ENCODE measurements around the gene FLRT2.

The FLRT2 gene, protein sequence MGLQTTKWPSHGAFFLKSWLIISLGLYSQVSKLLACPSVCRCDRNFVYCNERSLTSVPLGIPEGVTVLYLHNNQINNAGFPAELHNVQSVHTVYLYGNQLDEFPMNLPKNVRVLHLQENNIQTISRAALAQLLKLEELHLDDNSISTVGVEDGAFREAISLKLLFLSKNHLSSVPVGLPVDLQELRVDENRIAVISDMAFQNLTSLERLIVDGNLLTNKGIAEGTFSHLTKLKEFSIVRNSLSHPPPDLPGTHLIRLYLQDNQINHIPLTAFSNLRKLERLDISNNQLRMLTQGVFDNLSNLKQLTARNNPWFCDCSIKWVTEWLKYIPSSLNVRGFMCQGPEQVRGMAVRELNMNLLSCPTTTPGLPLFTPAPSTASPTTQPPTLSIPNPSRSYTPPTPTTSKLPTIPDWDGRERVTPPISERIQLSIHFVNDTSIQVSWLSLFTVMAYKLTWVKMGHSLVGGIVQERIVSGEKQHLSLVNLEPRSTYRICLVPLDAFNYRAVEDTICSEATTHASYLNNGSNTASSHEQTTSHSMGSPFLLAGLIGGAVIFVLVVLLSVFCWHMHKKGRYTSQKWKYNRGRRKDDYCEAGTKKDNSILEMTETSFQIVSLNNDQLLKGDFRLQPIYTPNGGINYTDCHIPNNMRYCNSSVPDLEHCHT

DNA sequence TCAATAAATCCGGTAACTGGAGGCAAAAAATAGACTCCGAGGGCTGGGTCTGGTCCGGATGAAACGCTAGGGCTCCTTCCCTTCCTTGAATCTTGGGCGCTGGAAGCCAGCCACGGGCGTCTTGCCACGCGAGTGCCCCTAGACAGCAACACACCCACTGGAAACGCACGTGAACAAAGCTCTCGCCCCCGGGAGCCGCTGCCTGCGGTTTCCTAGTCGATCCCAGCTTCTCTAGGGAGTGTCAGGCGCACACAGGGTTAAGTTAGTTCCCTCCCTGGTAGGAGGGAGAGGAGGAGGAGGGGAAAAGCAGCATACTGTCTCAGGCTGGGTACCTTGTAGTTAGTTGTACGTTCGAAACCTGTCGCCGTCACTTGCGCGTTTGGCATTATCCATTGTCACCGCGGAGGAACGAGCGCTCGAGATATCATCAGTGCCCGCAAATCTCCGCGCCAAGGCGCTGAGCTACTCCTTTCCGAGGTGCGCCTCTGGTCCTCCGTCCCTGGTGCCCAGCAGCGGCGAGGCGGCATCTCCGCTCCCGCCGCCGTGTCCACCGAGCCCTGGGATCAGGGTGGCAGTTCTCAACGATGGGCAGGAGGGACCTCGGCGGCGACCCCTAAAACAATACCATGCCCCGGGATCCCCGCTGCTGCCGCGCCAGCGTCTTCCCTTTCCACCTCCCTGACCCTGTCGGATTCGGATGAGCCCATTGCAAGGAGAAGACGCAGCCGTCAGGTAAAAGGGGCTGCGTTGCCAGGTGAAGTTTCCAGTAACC is at the start of gene FLRT2:
TSS of gene FLRT2 (plus strand) at position 342 of the 772 bp plus-strand sequence. CDS start 91,371 bp downstream, outside the sequence.
- DNase-seq, result peak; percentile 68
- H3K4me3 ChIP-seq (ENCODE audit: low read depth, low read length), result peak within 1 kb of the TSS; percentile 77
- H3K27ac ChIP-seq, result peak within 1 kb of the TSS; percentile 93
- in situ Hi-C loops (cut with HindIII; ENCODE audit: low pct_ligation_motif_present, low sequenced_read_pairs), result no loop called here
- no peaks in the 10 kb centered on the region for H3K27me3 ChIP-seq (replicated peaks)
- H3K36me3 ChIP-seq (replicated peaks), result no peaks in the 10 kb centered on the region
- TF ChIP-seq, protein P1, sequence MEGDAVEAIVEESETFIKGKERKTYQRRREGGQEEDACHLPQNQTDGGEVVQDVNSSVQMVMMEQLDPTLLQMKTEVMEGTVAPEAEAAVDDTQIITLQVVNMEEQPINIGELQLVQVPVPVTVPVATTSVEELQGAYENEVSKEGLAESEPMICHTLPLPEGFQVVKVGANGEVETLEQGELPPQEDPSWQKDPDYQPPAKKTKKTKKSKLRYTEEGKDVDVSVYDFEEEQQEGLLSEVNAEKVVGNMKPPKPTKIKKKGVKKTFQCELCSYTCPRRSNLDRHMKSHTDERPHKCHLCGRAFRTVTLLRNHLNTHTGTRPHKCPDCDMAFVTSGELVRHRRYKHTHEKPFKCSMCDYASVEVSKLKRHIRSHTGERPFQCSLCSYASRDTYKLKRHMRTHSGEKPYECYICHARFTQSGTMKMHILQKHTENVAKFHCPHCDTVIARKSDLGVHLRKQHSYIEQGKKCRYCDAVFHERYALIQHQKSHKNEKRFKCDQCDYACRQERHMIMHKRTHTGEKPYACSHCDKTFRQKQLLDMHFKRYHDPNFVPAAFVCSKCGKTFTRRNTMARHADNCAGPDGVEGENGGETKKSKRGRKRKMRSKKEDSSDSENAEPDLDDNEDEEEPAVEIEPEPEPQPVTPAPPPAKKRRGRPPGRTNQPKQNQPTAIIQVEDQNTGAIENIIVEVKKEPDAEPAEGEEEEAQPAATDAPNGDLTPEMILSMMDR (IDR thresholded peaks at IDR 0.05; ENCODE audit: low read depth, low read length, missing control alignments), result no peak

DNA sequence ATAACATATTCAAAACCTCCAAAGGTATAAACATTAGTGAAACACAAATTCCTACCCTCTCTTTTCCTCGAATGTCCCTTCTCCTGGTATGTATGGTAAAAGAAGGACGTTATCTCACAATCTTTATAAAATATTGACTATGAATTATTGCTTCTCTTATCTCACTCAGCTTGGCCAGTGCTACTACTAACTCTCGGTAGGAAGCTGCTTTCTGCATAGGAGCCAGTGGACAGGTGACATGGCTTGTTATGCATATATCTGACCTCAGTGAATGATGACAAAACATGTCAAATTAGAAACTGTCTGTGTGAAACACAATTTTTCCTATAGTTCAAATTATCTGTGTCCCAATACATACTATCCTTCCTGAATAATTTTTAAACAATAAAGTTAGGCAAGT is 48.5 kb upstream of the FLRT2 start:
- in situ Hi-C loops (cut with HindIII; ENCODE audit: low pct_ligation_motif_present, low sequenced_read_pairs), result no loop called here
- Histone ChIP-seq H3K4me3 (ENCODE audit: low read depth, low read length) (no peak overlapping the region), H3K27me3 (replicated peaks) (no peaks in the 10 kb centered on the region), H3K27ac (no peak overlapping the region), H3K36me3 (replicated peaks) (no peaks in the 10 kb centered on the region)
- DNase-seq, result no peak
- TF ChIP-seq, protein P1 (IDR thresholded peaks at IDR 0.05; ENCODE audit: low read depth, low read length, missing control alignments), result no peak

DNA sequence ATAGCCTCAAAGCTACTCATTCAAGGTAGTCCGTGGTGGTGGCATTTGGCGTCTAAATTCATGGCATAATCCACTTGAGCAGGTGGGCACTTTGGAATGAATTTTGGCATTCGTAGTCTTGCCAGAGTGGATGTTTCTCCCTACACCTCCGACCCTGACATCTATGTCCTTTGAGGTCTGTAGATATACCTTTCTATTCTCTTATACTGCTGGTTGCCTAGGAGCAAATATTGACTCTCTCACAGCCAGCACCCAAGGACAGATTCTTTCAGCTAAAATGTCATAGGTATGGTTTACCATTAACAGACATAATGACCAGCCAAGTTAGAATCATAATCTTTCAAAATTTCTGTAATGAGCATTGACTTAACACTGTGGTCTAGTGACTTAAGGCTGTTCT is 47.4 kb upstream of the FLRT2 start:
- no peak for DNase-seq
- H3K36me3 ChIP-seq (replicated peaks), result no peaks in the 10 kb centered on the region
- no peak overlapping the region for H3K27ac ChIP-seq
- TF ChIP-seq, protein P1 (IDR thresholded peaks at IDR 0.05; ENCODE audit: low read depth, low read length, missing control alignments), result no peak
- no peak overlapping the region for H3K4me3 ChIP-seq (ENCODE audit: low read depth, low read length)
- in situ Hi-C loops (cut with HindIII; ENCODE audit: low pct_ligation_motif_present, low sequenced_read_pairs), result no loop called here
- no peaks in the 10 kb centered on the region for H3K27me3 ChIP-seq (replicated peaks)

DNA sequence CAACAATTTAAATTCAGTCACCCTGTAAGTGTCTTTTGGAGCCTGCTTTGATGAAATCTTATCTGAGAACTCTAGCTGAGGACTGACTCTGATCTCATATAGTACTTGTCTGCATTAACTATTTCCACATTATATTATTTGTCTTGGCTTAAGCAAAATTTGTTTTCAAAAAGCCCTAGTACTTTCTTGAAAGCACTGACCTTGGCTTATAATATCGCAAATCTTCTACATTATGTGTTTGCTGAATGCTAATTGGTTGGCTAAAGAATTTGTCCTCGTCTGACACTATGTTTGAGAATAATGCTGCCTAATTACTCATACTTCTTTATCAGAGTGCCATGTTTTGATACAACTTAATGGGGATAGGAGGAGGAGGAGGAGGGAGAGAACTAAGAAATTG is 46.9 kb upstream of the FLRT2 start:
- Histone ChIP-seq H3K4me3 (ENCODE audit: low read depth, low read length) (no peak overlapping the region), H3K27me3 (replicated peaks) (no peaks in the 10 kb centered on the region), H3K27ac (no peak overlapping the region), H3K36me3 (replicated peaks) (no peaks in the 10 kb centered on the region)
- in situ Hi-C loops (cut with HindIII; ENCODE audit: low pct_ligation_motif_present, low sequenced_read_pairs), result no loop called here
- DNase-seq, result no peak
- TF ChIP-seq, protein P1 (IDR thresholded peaks at IDR 0.05; ENCODE audit: low read depth, low read length, missing control alignments), result no peak

DNA sequence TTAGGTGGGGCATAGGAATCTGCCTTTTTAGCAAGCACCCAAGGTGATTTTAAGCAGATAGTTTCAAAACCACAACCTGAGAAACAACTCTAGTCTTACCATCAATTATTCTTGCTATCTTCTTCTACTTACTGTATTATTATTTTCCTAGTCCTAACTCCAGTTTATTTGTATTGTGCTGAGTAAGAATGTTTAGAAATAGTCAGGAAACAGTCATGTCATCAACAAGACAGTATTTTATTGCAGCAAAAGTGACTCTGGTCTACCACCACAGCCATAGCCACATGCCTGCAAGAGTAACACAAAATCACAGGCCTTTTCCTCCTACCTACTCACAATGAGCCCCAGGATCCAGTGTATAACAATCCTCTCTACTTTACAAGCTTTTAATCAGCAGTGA is 46.3 kb upstream of the FLRT2 start:
- no peak overlapping the region for H3K4me3 ChIP-seq (ENCODE audit: low read depth, low read length)
- in situ Hi-C loops (cut with HindIII; ENCODE audit: low pct_ligation_motif_present, low sequenced_read_pairs), result no loop called here
- H3K27me3 ChIP-seq (replicated peaks), result no peaks in the 10 kb centered on the region
- DNase-seq, result no peak
- no peaks in the 10 kb centered on the region for H3K36me3 ChIP-seq (replicated peaks)
- H3K27ac ChIP-seq, result no peak overlapping the region
- TF ChIP-seq, protein P1 (IDR thresholded peaks at IDR 0.05; ENCODE audit: low read depth, low read length, missing control alignments), result no peak

Data from brain microvascular endothelial cell (primary cell).